DOHH2 (cell line): ENCODE results near the gene PRKCE.

ENCODE experiments used
- EZH2phosphoT487 ChIP-seq: fragments of 200-600 bp; sonication (generic); IDR thresholded peaks from 2 replicates; pipeline ENCODE4 v1.6.1; 2017; ENCODE audit warnings: borderline replicate concordance, mild to moderate bottlenecking, antibody characterized with exemption, low read length, moderate library complexity, mixed read lengths
- TF ChIP-seq, protein P1 (sequence below): fragments of 200-600 bp; sonication (generic); IDR thresholded peaks from one replicate; pipeline ENCODE4 v1.5.1; 2014; ENCODE audit warnings: antibody characterized with exemption, mild to moderate bottlenecking, low read depth, low read length; ENCODE audit not compliant: poor library complexity, severe bottlenecking

DNA sequence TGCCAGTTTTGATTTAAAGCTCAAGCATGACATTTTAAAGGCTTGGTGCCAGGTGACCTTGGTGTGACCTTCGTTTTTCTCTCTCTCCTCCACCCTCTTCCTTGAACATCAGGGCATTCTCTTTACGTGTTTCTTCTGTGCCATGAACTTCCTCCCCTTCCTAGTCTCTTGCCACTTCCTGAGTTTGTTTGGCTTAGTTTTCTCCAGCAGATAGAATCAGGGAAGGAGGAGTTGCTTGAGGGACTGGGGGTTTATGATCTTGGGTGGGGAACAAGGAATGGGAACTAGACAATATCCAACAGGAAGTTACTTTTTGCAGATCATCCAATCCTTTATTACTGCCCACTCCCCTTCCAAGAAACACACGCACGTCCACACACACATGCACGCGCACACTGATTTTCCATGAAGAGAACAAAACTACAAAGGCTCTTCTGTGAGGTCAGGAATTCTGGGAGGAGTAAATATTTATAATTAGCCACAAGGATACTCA, 435.1 kb downstream of the PRKCE start:
- TF ChIP-seq, protein P1, sequence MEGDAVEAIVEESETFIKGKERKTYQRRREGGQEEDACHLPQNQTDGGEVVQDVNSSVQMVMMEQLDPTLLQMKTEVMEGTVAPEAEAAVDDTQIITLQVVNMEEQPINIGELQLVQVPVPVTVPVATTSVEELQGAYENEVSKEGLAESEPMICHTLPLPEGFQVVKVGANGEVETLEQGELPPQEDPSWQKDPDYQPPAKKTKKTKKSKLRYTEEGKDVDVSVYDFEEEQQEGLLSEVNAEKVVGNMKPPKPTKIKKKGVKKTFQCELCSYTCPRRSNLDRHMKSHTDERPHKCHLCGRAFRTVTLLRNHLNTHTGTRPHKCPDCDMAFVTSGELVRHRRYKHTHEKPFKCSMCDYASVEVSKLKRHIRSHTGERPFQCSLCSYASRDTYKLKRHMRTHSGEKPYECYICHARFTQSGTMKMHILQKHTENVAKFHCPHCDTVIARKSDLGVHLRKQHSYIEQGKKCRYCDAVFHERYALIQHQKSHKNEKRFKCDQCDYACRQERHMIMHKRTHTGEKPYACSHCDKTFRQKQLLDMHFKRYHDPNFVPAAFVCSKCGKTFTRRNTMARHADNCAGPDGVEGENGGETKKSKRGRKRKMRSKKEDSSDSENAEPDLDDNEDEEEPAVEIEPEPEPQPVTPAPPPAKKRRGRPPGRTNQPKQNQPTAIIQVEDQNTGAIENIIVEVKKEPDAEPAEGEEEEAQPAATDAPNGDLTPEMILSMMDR = no peak
- no peak for TF ChIP-seq EZH2phosphoT487
